ENCODE measurements around the gene AP3B1.

- no peak for TF ChIP-seq CTCF (IDR thresholded peaks at IDR 0.05)
- no peak for TF ChIP-seq EZH2phosphoT487 (IDR thresholded peaks at IDR 0.05)
Measured at GRCh38 chr5:77963795-77964194, 330.7 kb downstream of the AP3B1 start.
